Measurements from ENCODE around the gene PFKL.
"Not testable (repeated sequence)": the region's sequence is repeated elsewhere in the genome, so short reads cannot be mapped to it uniquely, and the experiment has no call there.

The PFKL gene

DNA sequence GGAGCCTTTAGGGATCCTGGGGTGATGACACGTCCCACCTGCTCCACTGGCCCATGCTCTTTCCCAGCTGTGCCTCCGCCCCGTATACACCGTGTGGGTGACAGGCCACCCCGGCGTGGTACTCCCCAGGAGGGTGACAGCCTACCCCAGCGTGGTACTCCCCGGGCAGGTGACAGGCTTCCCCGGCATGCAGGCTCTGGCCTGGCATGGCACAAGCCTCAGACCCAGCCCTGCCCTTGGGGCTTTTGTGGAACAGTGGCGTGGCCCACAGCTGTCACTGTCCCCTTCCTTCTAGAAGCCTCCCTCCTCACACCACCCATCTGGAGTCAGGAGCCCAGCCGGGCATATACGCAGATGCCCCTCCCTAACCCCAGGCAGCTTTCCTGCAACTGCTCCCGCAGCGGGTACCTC is 4.7 kb upstream of the PFKL start:
- no peak for DNase-seq (ENCODE audit: low spot score)

DNA sequence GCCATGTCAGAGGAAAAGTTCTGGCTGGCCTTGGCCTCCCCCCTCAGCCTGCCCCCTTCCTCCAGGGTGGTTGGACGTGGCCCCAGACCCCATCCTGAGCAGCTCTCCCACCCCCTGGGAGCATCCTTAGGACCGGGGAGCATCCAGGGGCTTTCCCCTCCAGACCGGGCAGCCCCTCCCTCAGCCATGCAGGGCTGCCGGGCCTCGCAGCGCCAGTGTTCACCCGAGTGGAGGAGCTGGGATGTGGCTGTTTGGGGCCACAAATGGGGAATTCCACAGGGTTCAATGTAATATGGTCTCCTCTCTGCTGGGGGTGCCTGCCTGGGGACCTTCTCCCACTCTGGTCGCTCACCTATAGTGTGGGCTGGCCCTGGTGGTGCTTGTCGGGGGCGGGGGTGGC is 4.2 kb upstream of the PFKL start:
- no peak for DNase-seq (ENCODE audit: low spot score)

DNA sequence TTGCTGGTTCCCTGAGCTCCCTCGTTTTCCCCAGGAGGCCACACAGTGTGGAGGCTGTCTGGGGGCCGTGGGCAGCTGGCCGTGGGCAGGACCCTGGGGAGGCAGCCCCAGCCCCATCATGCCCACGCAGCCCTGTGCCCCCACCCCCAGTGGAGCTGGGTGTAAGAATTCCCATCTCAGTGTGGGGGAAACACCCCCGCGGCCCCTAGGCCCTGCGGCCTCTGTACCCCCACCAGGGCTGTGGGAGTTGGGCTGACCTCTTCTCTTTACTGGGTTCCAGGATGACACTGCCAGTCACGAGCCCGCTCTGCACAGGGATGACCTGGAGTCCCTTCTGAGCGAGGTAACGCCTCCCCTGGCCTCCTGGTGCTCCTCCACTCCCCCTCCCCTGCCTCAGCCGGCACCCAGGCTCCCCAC is 3.7 kb upstream of the PFKL start:
- no peak for DNase-seq (ENCODE audit: low spot score)

DNA sequence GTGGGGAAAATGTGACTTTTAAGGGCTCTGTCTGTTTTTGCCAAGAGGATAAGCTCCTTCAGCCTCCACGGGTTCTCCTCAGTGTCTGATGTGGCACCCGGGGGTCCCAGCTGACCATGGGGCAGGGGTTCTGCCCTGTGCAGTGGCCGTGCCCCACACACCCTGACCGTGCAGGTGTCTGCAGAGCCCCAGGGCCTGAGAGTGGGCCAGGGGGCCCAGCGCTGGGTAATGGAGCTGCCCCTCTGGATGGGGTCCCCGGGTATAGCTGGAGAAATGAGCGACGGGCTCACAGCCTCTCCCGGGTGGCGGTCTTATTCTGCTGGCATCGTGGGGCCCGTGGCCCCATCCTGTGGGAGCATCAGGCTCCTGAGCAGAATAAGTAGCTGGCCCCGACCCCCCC is 2.9 kb upstream of the PFKL start:
- DNase-seq (ENCODE audit: low spot score): no peak

GRCh38 chr21:44297525-44298290 is 2.1 kb upstream of the PFKL start:
- DNase-seq (ENCODE audit: low spot score): peak; percentile 89

GRCh38 chr21:44298301-44298700 is 1.6 kb upstream of the PFKL start:
- no peak for DNase-seq (ENCODE audit: low spot score)

DNA sequence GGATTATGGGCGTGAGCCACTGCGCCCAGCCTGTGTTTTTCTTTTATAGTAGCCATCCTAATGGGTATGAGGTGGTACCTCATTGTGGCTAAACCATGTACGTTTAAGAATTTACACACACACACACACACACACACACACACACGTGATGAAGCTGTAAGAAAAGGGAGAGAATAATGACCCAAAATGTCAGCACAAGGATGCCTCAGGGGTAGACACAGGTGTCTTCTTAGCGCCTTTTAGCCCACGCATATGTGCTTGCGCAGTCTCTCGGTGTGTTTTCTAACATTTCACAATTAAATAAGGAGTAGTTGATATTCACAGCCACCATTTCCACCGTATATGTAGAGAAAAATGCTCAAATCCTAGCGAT is 782 bp upstream of the PFKL start:
- no peak for DNase-seq (ENCODE audit: low spot score)

GRCh38 chr21:44300262-44300959 is 558 bp downstream of the PFKL start:
- DNase-seq (ENCODE audit: low spot score): peak; percentile 72

GRCh38 chr21:44301141-44301540 is 1.3 kb downstream of the PFKL start:
- DNase-seq (ENCODE audit: low spot score): no peak

DNA sequence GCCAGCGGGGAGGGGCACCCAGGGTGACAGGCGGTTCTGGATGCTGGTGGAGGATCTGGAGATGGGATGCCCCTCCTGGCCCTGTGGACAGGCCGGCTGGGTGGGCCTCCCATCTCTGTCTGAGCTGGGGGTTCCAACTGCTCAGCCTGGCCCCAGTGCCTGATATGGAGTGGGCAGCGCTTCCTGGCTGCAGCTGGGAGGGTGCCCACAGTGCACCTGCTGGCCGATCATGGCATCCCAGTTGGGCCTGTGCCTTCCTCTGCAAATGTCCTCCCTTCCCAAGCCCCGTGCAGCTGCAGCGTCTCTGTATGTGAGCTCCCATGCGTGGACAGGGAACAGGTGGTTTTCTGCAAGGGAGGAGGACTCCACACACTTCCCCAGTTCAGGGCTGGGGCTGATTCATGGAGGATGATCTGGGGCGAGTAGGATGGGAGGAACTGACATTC is 2.1 kb downstream of the PFKL start:
- DNase-seq (ENCODE audit: low spot score): no peak

GRCh38 chr21:44302573-44303401 is 2.9 kb downstream of the PFKL start:
- DNase-seq (ENCODE audit: low spot score): not testable (repeated sequence)

DNA sequence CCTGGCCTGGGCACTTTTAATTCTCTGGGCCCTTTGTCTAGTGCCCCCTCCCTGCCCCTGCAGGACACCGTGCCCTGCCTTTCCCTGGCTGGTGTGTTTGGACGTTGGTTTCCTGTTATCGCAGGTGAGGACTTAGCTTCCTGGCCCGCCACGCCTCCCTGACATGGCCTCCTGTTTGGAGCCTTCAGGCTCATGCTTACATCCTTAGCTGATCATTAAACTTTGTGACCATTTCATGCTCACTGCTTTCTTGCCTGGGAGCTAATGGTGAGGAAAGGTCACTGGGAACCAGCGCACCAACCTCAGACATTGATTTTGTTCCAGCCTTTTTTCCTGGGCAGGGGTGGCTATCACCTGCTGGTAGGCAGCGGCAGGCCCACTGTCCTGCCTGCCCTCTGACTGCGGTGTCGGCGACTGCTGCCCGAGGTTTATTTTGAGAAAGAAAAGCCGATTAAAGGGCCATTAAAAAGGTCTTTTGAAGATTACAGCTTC is 3.7 kb downstream of the PFKL start:
- no peak for DNase-seq (ENCODE audit: low spot score)

DNA sequence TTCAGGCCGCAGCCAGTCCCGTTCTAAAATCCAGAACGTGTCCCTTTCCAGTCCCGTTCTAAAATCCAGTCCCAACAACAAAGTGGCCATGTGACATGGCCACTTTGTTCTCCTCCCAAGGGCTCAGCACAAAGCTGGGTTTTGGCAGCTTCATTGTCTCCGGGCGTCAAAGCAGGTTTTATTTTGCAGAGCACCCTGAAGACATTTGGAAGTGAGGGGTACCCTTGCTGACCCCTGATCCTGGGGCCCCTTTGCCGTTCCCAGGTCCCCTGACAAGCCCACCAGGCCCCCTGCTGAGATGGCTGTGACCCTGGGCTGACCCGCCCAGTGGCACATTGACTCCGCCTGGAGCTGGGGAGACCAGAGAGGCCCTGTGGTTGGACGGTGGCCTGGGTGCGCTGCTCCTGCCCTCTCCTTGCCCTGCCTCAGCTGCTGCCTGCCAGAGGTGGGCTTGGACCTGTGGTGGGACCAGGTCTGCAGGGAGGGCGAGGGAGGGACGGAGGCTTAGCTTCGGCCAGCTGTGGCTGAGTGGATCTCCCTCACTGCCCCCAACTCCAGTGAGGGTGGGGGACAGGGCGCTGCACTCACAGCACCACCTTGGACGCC is 4.3 kb downstream of the PFKL start:
- DNase-seq (ENCODE audit: low spot score): no peak

- peak; percentile 85 for DNase-seq (ENCODE audit: low spot score)
These were observed 5.0 kb downstream of the PFKL start for GRCh38 chr21:44304877-44305293.

- no peak for DNase-seq (ENCODE audit: low spot score)
These were observed 5.8 kb downstream of the PFKL start for GRCh38 chr21:44305691-44306090.

GRCh38 chr21:44306936-44307704 is 7.3 kb downstream of the PFKL start:
- no peak for DNase-seq (ENCODE audit: low spot score)

DNA sequence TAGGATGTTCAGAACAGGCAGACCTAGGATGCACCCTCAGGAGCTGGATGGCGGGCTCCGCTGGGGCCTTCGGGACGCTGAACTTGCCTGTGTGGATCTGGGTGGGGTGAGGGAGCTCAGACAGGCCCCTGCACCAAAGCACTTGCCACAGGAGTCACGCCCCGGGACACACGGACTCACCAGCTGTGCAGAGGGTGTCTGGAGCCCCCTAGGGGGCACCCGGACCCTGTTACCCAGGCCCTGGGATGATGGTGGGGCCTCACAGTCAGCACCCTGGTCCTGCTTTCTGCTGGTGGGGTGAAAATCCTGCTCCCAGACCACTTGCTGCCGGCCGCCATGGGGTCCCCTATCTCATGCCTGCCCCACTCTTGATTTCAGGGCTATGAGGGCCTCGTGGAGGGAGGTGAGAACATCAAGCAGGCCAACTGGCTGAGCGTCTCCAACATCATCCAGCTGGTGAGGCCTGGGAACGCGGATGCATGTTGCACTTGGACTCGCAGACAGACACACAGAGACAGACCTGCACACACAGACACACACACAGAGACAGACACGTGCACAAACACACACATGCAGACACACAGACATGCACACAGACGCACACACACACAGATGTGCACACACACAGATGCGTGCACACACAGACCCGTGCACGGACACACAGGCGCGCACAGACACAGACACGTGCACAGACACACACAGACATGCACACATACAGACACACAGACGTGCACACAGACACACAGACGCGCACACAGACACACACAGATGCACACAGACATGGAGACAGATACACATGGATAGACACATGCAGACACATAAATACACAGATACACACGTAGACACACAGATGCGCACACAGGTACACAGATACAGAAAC is 11.0 kb downstream of the PFKL start:
- no peak for DNase-seq (ENCODE audit: low spot score)

DNA sequence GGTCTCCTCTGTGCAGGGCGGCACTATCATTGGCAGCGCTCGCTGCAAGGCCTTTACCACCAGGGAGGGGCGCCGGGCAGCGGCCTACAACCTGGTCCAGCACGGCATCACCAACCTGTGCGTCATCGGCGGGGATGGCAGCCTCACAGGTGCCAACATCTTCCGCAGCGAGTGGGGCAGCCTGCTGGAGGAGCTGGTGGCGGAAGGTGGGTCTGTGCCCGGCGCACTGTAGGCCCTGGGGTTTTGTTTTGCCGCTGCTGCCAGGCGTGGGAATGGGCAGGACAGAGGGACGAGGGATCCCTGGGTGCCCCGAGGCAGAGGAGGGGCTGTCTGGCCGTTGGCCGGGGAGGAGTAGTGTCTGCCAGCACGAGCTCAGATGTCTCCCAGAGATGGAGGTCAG is 12.2 kb downstream of the PFKL start:
- no peak for DNase-seq (ENCODE audit: low spot score)

DNA sequence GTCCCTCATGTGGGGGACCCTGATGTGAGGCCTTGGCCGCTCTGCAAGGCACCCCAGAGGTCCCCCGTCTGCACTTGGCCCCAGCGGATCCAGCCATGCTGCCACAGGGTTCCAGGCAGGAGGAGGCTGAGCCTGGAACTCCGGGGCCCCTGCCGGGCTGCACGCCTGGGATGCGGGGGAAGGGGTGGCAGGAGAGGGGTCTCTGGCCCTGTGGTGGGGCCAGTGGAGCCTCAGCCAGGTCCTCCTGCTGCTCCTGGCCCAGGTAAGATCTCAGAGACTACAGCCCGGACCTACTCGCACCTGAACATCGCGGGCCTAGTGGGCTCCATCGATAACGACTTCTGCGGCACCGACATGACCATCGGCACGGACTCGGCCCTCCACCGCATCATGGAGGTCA is 12.9 kb downstream of the PFKL start:
- no peak for DNase-seq (ENCODE audit: low spot score)

DNA sequence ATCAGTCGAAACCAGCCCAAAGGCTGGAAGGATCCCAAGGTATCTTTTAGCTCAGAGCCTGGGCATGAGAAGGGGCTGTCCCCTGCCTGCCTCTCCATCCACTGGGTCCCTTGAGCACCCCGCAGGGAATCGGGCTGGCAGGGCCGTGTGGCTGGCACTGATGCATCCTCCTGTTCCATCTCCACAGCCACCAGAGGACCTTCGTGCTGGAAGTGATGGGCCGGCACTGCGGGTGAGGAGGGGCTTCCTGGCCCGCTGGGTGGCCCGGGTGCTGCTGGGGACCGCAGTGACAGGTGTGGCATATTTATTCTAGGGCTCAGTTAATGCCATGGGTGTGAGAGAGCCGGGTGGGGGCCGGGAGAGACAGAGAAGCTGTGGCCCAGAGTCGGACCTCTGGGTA is 13.6 kb downstream of the PFKL start:
- no peak for DNase-seq (ENCODE audit: low spot score)
